Natural killer cell (primary cell): ENCODE measurements around the gene EIF3A. TPM values are rescaled to one million over a fixed set of nuclear protein-coding genes. Genes with fewer than 3 reads are reported as not detected.

ENCODE experiments used
- ATAC-seq, 3 donors: fragments of 150-1000 bp in 2 of 3; fragments of 200-7000 bp in 1 of 3; cut with Tn5 transposase; 1 replicate in 1 of 3; 2 replicates in 2 of 3; pipeline ENCODE4 v1.10.0; 2021; ENCODE audit warnings: mild to moderate bottlenecking in 2 of 3, moderate library complexity in 2 of 3
- DNase-seq, 2 donors: peaks; one replicate each; pipeline versions ENCODE4 v3.0.0 to v3.0.0-alpha.2; 2013 to 2021; ENCODE audit warnings: mixed read lengths in 1 of 2
- H3K27ac ChIP-seq: one replicate; pipeline ENCODE4 v1.5.1; 2013; ENCODE audit warnings: mild to moderate bottlenecking, low read length
- H3K27me3 ChIP-seq: one replicate; pipeline ENCODE4 v1.6.1; 2013; ENCODE audit warnings: low read length; ENCODE audit not compliant: control insufficient read depth, insufficient read depth
- H3K36me3 ChIP-seq: one replicate; pipeline ENCODE4 v1.6.1; 2013; ENCODE audit warnings: low read length; ENCODE audit not compliant: control insufficient read depth, insufficient read depth
- H3K4me1 ChIP-seq: one replicate; pipeline ENCODE4 v1.6.1; 2013; ENCODE audit warnings: low read length; ENCODE audit not compliant: control insufficient read depth, insufficient read depth
- H3K4me3 ChIP-seq: one replicate; pipeline ENCODE4 v1.5.1; 2013; ENCODE audit warnings: low read length
- H3K9me3 ChIP-seq: one replicate; pipeline ENCODE4 v1.6.1; 2013; ENCODE audit warnings: low read length; ENCODE audit not compliant: control insufficient read depth, insufficient read depth
- H3K27ac Mint-ChIP-seq, 2 donors: one replicate each; pipeline ENCODE4 v1.8.0; 2022; ENCODE audit warnings: mild to moderate bottlenecking in 2 of 2, mixed read lengths in 2 of 2, moderate library complexity in 1 of 2
- H3K27me3 Mint-ChIP-seq, 2 donors: one replicate each; pipeline ENCODE4 v1.8.0; 2022; ENCODE audit warnings: low read depth in 2 of 2, mixed read lengths in 2 of 2
- H3K36me3 Mint-ChIP-seq: one replicate; pipeline ENCODE4 v1.8.0; 2022; ENCODE audit warnings: mixed read lengths
- H3K4me1 Mint-ChIP-seq, 2 donors: one replicate each; pipeline ENCODE4 v1.8.0; 2022; ENCODE audit warnings: mixed read lengths in 2 of 2
- H3K4me3 Mint-ChIP-seq: one replicate; pipeline ENCODE4 v1.8.0; 2022; ENCODE audit warnings: mild to moderate bottlenecking, moderate library complexity, mixed read lengths
- H3K9me3 Mint-ChIP-seq, 2 donors: one replicate each; pipeline ENCODE4 v1.8.0; 2022; ENCODE audit warnings: mixed read lengths in 2 of 2
- WGBS: methylation state at CpG from one replicate; pipeline ENCODE4 v1.1.7; 2013; ENCODE audit warnings: missing lambda C conversion rate; ENCODE audit not compliant: insufficient coverage; 5-methylcytosine and 5-hydroxymethylcytosine counted together
- intact Hi-C: fragments of 100-400 bp; cut with micrococcal nuclease; formaldehyde crosslinking; loops from one replicate; pipeline ENCODE4 v1.14.2; 2022
- total RNA-seq, 4 donors: library from RNA; stranded (reverse); fragments of 120-200 nt in 1 of 4; gene quantifications; one replicate each; pipeline versions ENCODE4 v1.2.3 to v1.2.4, GENCODE V29; 2013 to 2022
- TF ChIP-seq, protein P1 (sequence below): fragments of 200-600 bp; IDR thresholded peaks from one replicate; pipeline ENCODE4 v1.8.0; 2022; ENCODE audit warnings: antibody characterized with exemption

Gene EIF3A, protein sequence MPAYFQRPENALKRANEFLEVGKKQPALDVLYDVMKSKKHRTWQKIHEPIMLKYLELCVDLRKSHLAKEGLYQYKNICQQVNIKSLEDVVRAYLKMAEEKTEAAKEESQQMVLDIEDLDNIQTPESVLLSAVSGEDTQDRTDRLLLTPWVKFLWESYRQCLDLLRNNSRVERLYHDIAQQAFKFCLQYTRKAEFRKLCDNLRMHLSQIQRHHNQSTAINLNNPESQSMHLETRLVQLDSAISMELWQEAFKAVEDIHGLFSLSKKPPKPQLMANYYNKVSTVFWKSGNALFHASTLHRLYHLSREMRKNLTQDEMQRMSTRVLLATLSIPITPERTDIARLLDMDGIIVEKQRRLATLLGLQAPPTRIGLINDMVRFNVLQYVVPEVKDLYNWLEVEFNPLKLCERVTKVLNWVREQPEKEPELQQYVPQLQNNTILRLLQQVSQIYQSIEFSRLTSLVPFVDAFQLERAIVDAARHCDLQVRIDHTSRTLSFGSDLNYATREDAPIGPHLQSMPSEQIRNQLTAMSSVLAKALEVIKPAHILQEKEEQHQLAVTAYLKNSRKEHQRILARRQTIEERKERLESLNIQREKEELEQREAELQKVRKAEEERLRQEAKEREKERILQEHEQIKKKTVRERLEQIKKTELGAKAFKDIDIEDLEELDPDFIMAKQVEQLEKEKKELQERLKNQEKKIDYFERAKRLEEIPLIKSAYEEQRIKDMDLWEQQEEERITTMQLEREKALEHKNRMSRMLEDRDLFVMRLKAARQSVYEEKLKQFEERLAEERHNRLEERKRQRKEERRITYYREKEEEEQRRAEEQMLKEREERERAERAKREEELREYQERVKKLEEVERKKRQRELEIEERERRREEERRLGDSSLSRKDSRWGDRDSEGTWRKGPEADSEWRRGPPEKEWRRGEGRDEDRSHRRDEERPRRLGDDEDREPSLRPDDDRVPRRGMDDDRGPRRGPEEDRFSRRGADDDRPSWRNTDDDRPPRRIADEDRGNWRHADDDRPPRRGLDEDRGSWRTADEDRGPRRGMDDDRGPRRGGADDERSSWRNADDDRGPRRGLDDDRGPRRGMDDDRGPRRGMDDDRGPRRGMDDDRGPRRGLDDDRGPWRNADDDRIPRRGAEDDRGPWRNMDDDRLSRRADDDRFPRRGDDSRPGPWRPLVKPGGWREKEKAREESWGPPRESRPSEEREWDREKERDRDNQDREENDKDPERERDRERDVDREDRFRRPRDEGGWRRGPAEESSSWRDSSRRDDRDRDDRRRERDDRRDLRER (N-terminal part only)
- 100 to 1,000 TPM; 102 to 115 (median 110) TPM for total RNA-seq
- 103 TPM for total RNA-seq (2013)

DNA sequence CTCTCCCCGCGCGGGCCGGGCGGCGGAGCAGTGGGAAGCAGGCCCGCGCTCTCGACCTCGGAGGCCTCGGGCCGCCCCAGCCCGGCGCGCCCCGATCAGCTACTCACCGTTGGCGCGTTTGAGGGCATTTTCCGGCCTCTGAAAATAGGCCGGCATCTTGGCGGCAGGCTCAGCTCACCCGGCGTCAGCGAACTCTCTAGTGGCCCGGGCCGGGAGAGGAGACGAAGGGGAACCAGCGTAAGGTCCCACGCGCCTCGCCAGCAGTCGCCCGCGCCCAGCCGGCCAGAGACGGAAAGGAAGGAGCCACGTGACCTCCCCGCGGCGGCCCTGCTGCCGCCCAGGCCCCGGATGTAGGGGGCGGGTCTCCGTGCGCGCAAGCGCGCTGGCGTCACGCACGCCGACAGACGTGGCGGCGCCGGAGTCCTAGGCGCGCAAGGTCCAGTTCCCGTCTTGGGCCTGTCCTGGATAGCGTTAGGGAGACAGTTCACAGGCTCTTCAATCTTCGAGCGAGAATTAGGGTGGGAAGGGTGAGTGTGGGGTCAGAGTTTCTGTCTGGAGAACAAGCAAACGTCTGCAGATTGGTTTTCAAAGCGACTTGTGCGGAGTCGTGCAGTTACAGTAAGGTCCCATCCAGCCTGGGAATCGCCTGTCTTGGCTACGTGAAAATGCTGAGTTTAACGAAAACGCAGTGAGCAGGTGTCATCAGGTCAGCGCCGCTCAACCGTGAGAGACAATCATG lies at the start of gene EIF3A:
TSS of gene EIF3A (minus strand) at position 297 of the 739 bp plus-strand sequence. CDS start at position 156, 141 bp downstream.
- Mint-ChIP-seq H3K27me3 (no peaks in the 10 kb centered on the region), H3K4me1 (peaks cover 38 to 40% of the 10 kb centered on the region in 2 donors), H3K36me3 (no peaks in the 10 kb centered on the region), H3K27ac (peak within 1 kb of the TSS; percentile 87 to 99), H3K9me3 (no peaks in the 10 kb centered on the region), H3K4me3 (peak within 1 kb of the TSS; percentile 97)
- H3K9me3 ChIP-seq: no peaks in the 10 kb centered on the region
- H3K4me3 ChIP-seq: peak within 1 kb of the TSS; percentile 97
- H3K4me1 ChIP-seq: peaks cover 27% of the 10 kb centered on the region
- H3K27me3 ChIP-seq: no peaks in the 10 kb centered on the region
- DNase-seq (peak; percentile 96), ATAC-seq (peak; percentile 75 to 92 (median 83))
- H3K27ac ChIP-seq: peak within 1 kb of the TSS; percentile 97
- TF ChIP-seq, protein P1, sequence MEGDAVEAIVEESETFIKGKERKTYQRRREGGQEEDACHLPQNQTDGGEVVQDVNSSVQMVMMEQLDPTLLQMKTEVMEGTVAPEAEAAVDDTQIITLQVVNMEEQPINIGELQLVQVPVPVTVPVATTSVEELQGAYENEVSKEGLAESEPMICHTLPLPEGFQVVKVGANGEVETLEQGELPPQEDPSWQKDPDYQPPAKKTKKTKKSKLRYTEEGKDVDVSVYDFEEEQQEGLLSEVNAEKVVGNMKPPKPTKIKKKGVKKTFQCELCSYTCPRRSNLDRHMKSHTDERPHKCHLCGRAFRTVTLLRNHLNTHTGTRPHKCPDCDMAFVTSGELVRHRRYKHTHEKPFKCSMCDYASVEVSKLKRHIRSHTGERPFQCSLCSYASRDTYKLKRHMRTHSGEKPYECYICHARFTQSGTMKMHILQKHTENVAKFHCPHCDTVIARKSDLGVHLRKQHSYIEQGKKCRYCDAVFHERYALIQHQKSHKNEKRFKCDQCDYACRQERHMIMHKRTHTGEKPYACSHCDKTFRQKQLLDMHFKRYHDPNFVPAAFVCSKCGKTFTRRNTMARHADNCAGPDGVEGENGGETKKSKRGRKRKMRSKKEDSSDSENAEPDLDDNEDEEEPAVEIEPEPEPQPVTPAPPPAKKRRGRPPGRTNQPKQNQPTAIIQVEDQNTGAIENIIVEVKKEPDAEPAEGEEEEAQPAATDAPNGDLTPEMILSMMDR: no peak
- intact Hi-C loops: loop anchor here (1.0 to 5.0 kb wide), 4 partner anchors 11 to 97 kb away; partner anchors contain the start of genes DENND10 and PRDX3
- H3K36me3 ChIP-seq: no peaks in the 10 kb centered on the region
- WGBS: under 1% methylated on average over 74 of the region's 74 CpGs

GRCh38 chr10:119129721-119130120 lies 49.1 kb upstream of the EIF3A start:
- intact Hi-C loops: loop anchor here (5.0 kb wide), 1 partner anchor 178 kb away; no protein-coding TSS in a partner anchor
- 93% methylated on average over 2 of the region's 4 CpGs for WGBS
- Histone ChIP-seq H3K27me3 (no peaks in the 10 kb centered on the region), H3K4me1 (peaks cover 24% of the 10 kb centered on the region), H3K27ac (no peak overlapping the region), H3K36me3 (peaks cover 35% of the 10 kb centered on the region), H3K4me3 (no peak overlapping the region), H3K9me3 (no peaks in the 10 kb centered on the region)
- Mint-ChIP-seq H3K4me3 (no peak overlapping the region), H3K27me3 (no peaks in the 10 kb centered on the region), H3K4me1 (peaks cover 23 to 24% of the 10 kb centered on the region in 2 donors), H3K36me3 (peaks cover 22% of the 10 kb centered on the region), H3K27ac (peak overlapping the region in 1 of 2 donors; percentile 94), H3K9me3 (no peaks in the 10 kb centered on the region)
- ATAC-seq: no peak
- TF ChIP-seq, protein P1: no peak
- no peak for DNase-seq

DNA sequence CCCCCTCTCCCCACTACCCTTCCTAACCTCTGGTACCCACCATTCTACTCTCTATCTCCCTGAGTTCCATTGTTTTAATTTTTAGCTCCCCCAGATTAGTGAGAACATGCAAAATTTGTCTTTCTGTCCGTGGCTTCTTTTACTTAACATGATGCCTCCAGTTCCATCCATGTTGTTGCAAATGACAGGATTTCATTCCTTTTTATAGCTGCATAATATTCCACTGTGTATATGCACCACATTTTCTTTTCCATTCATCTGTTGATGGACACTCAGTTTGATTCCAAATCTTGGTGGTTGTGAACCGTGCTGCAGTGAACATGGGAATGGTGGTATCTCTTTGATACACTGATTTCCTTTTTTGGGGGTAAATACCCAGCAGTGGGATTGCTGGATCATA lies 45.3 kb upstream of the EIF3A start:
- TF ChIP-seq, protein P1: no peak
- Histone ChIP-seq H3K27ac (no peak overlapping the region), H3K36me3 (peaks cover 40% of the 10 kb centered on the region), H3K4me1 (peaks cover 8% of the 10 kb centered on the region), H3K27me3 (no peaks in the 10 kb centered on the region), H3K9me3 (no peaks in the 10 kb centered on the region), H3K4me3 (no peak overlapping the region)
- Mint-ChIP-seq H3K27me3 (no peaks in the 10 kb centered on the region), H3K27ac (no peak overlapping the region), H3K36me3 (peaks cover 22% of the 10 kb centered on the region), H3K4me3 (no peak overlapping the region), H3K9me3 (no peaks in the 10 kb centered on the region), H3K4me1 (peaks cover 6 to 7% of the 10 kb centered on the region in 2 donors)
- ATAC-seq (no peak), DNase-seq (no peak)
- WGBS: 100% methylated on average over 2 of the region's 2 CpGs
- intact Hi-C loops: no loop called here
